ENCODE data around the gene FGFRL1.

DNA sequence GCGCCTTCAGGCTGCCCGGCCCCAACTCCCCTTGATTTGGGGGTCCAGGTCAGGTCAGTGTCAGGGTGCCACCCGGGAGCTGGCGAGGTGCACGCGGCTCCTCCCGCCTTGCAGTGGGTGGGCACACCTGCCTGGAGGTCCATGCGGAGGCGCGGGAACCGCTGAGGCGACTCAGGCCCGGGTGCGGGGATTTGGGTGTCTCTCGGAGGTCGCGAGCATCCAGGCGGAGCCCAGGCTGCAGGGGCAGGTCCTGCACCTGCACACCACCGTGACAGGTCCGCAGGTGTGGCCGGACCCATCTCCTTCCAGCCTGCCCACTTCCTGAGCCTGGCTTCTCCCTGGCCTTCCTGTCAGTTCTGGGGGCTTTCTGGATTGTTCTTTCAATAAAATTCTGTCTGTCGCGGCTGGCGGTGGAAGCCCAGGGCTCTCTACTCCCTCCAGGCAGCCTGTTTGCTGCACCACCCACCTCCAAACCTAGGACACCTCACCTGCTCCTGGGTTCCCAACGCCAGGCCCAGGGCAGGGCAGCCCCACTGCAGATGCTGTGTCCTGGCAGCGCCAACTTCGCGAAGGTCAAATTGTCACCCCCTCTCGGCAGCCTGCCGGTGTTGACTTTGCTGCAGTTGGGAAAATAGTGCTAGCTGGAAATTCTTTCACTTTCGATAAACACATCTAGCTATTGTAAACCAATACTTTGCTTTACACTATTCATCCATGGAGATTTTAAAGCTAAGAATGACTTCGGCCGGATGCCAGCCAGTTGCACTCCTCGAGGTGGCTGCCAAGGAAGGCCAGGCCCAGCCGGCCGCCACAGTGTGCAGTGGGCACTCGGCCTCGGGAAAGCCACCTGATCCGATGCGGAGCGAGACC, 35.9 kb downstream of the FGFRL1 start:
- TF ChIP-seq ZBTB7A (IDR thresholded peaks at IDR 0.05; ENCODE audit: low read depth) (no peak), EP300 (IDR thresholded peaks at IDR 0.05; ENCODE audit: borderline replicate concordance) (no peak)
- TF ChIP-seq, protein P1, sequence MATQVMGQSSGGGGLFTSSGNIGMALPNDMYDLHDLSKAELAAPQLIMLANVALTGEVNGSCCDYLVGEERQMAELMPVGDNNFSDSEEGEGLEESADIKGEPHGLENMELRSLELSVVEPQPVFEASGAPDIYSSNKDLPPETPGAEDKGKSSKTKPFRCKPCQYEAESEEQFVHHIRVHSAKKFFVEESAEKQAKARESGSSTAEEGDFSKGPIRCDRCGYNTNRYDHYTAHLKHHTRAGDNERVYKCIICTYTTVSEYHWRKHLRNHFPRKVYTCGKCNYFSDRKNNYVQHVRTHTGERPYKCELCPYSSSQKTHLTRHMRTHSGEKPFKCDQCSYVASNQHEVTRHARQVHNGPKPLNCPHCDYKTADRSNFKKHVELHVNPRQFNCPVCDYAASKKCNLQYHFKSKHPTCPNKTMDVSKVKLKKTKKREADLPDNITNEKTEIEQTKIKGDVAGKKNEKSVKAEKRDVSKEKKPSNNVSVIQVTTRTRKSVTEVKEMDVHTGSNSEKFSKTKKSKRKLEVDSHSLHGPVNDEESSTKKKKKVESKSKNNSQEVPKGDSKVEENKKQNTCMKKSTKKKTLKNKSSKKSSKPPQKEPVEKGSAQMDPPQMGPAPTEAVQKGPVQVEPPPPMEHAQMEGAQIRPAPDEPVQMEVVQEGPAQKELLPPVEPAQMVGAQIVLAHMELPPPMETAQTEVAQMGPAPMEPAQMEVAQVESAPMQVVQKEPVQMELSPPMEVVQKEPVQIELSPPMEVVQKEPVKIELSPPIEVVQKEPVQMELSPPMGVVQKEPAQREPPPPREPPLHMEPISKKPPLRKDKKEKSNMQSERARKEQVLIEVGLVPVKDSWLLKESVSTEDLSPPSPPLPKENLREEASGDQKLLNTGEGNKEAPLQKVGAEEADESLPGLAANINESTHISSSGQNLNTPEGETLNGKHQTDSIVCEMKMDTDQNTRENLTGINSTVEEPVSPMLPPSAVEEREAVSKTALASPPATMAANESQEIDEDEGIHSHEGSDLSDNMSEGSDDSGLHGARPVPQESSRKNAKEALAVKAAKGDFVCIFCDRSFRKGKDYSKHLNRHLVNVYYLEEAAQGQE (IDR thresholded peaks at IDR 0.05; ENCODE audit: low read depth) = no peak
